Prostate gland (tissue), 2 donors: ENCODE data around the gene PDZD4. TPM values are rescaled to one million over a fixed set of nuclear protein-coding genes. Genes with fewer than 3 reads are reported as not detected.

Experiments used
- DNase-seq: peaks from one replicate; pipeline ENCODE4 v3.0.0-alpha.2; 2019; ENCODE audit warnings: low spot score
- H3K27ac ChIP-seq, 2 donors: fragments of 200-600 bp; sonication (generic); 2 replicates each; pipeline ENCODE4 v1.5.1; 2017 to 2019
- H3K27me3 ChIP-seq: fragments of 200-600 bp; sonication (generic); replicated peaks from 2 replicates; pipeline ENCODE4 v1.5.1; 2019; ENCODE audit not compliant: insufficient read depth
- H3K36me3 ChIP-seq, 2 donors: fragments of 200-600 bp; sonication (generic); 1 replicate in 1 of 2; 2 replicates in 1 of 2; pipeline versions ENCODE4 v1.5.1 to v1.8.1; 2017 to 2019
- H3K4me1 ChIP-seq: fragments of 200-600 bp; sonication (generic); replicated peaks from 2 replicates; pipeline ENCODE4 v1.5.1; 2019
- H3K4me3 ChIP-seq, 2 donors: fragments of 200-600 bp; sonication (generic); 2 replicates each; pipeline ENCODE4 v1.5.1; 2017 to 2019
- H3K9me3 ChIP-seq: fragments of 200-600 bp; sonication (generic); 2 replicates; pipeline ENCODE4 v1.5.1; 2017
- CTCF ChIP-seq, 4 experiments: fragments of 200-600 bp in 2 of 4; fragments of 450-650 bp in 2 of 4; sonication (generic) in 2 of 4; IDR thresholded peaks; 1 replicate in 3 of 4; 2 replicates in 1 of 4; pipeline ENCODE4 v1.5.1; 2016 to 2019; ENCODE audit warnings: antibody characterized with exemption in 4 of 4, mild to moderate bottlenecking in 2 of 4, moderate library complexity in 2 of 4
- POLR2A ChIP-seq: fragments of 450-650 bp; IDR thresholded peaks from one replicate; pipeline ENCODE4 v1.6.1; 2016; ENCODE audit warnings: antibody characterized with exemption, mild to moderate bottlenecking
- POLR2AphosphoS5 ChIP-seq: sonication (generic); formaldehyde crosslinking; IDR thresholded peaks from one replicate; pipeline ENCODE4 v1.6.1; 2017; ENCODE audit warnings: antibody characterized with exemption
- WGBS: methylation state at CpG from one replicate; pipeline ENCODE4 v1.1.5; 2018; 5-methylcytosine and 5-hydroxymethylcytosine counted together
- intact Hi-C: fragments of 100-400 bp; cut with DNase I; formaldehyde crosslinking; loops from one replicate; pipeline ENCODE4 v1.14.2; 2022
- total RNA-seq, 2 donors: library from RNA; depleted of rRNA; stranded (reverse); fragments of >200 nt; gene quantifications; one replicate each; pipeline ENCODE4 v1.1.0, GENCODE V29; 2016

The PDZD4 gene
- total RNA-seq, 2 donors from 2014 or later = 7.2 to 16.8 TPM

- intact Hi-C loops = no loop called here
These were observed 31.5 kb upstream of the PDZD4 start for GRCh38 chrX:153861733-153862310.

GRCh38 chrX:153861151-153861550 is 30.8 kb upstream of the PDZD4 start:
- whole genome bisulfite sequencing = 31% methylated on average over 7 of the region's 10 CpGs
- no peaks in the 10 kb centered on the region for H3K27me3 ChIP-seq
- H3K27ac ChIP-seq = no peak overlapping the region
- H3K36me3 ChIP-seq = no peaks in the 10 kb centered on the region
- no peak for TF ChIP-seq POLR2A
- no peak for TF ChIP-seq POLR2AphosphoS5
- TF ChIP-seq CTCF (IDR thresholded peaks at IDR 0.05) = no peak
- H3K9me3 ChIP-seq = no peaks in the 10 kb centered on the region
- intact Hi-C loops = no loop called here
- H3K4me3 ChIP-seq = no peak overlapping the region
- no peak for DNase-seq
- H3K4me1 ChIP-seq = no peaks in the 10 kb centered on the region

More at GRCh38 chrX:153861733-153862310, 31.5 kb upstream of the PDZD4 start:
- TF ChIP-seq POLR2AphosphoS5 (no peak), POLR2A (no peak), CTCF (IDR thresholded peaks at IDR 0.05) (no peak)
- no peaks in the 10 kb centered on the region for H3K4me1 ChIP-seq
- 29% methylated on average over 5 of the region's 21 CpGs for WGBS
- no peak overlapping the region for H3K27ac ChIP-seq
- H3K4me3 ChIP-seq = no peak overlapping the region
- no peaks in the 10 kb centered on the region for H3K36me3 ChIP-seq
- no peak for DNase-seq
- no peaks in the 10 kb centered on the region for H3K27me3 ChIP-seq
- H3K9me3 ChIP-seq = no peaks in the 10 kb centered on the region

GRCh38 chrX:153857348-153857903 is 27.1 kb upstream of the PDZD4 start:
- intact Hi-C loops = no loop called here

GRCh38 chrX:153854702-153855101 is 24.4 kb upstream of the PDZD4 start:
- no peak for DNase-seq
- H3K9me3 ChIP-seq = no peaks in the 10 kb centered on the region
- no peak for TF ChIP-seq POLR2A
- TF ChIP-seq POLR2AphosphoS5 = no peak
- no peak for TF ChIP-seq CTCF (IDR thresholded peaks at IDR 0.05)
- 81% methylated on average over 9 of the region's 9 CpGs for WGBS
- intact Hi-C loops = no loop called here
- no peaks in the 10 kb centered on the region for H3K4me1 ChIP-seq
- no peaks in the 10 kb centered on the region for H3K36me3 ChIP-seq
- no peak overlapping the region for H3K4me3 ChIP-seq
- peaks cover 2% of the 10 kb centered on the region for H3K27me3 ChIP-seq
- H3K27ac ChIP-seq = no peak overlapping the region

More at GRCh38 chrX:153857348-153857903, 27.1 kb upstream of the PDZD4 start:
- no peak overlapping the region for H3K27ac ChIP-seq
- H3K9me3 ChIP-seq = no peaks in the 10 kb centered on the region
- peaks cover 2% of the 10 kb centered on the region for H3K27me3 ChIP-seq
- H3K4me1 ChIP-seq = no peaks in the 10 kb centered on the region
- no peaks in the 10 kb centered on the region for H3K36me3 ChIP-seq
- no peak for TF ChIP-seq CTCF (IDR thresholded peaks at IDR 0.05)
- 83% methylated on average over 2 of the region's 2 CpGs for WGBS
- DNase-seq = no peak
- H3K4me3 ChIP-seq = no peak overlapping the region

GRCh38 chrX:153853902-153854267 is 23.5 kb upstream of the PDZD4 start:
- no peak overlapping the region for H3K27ac ChIP-seq
- WGBS = 94% methylated on average over 3 of the region's 3 CpGs
- H3K27me3 ChIP-seq = peaks cover 2% of the 10 kb centered on the region
- TF ChIP-seq POLR2A (no peak), CTCF (IDR thresholded peaks at IDR 0.05) (no peak), POLR2AphosphoS5 (no peak)
- no peak for DNase-seq
- intact Hi-C loops = no loop called here
- no peak overlapping the region for H3K4me3 ChIP-seq
- H3K9me3 ChIP-seq = no peaks in the 10 kb centered on the region
- H3K4me1 ChIP-seq = no peaks in the 10 kb centered on the region
- no peaks in the 10 kb centered on the region for H3K36me3 ChIP-seq
